ENCODE results near the gene NELL2.

DNA sequence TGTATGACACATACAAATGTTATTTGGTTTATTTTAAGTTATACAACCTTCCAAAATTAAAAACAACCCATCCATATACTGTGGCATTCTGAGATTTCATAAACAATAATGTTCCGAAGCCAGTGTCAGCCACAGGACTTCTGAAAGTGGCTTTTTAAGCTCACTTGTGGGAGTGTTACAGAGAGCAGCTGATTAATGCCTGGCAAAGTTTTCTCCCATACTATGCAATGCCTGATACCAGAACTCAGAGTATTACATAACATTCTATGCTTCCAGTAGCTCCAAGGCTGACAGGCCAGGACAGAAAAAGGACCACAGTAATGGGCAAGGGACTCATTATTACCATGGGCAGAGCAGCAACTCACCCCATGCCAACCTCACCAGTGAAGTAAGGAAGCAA lies 29.3 kb downstream of the NELL2 start:
- TF ChIP-seq, protein P1, sequence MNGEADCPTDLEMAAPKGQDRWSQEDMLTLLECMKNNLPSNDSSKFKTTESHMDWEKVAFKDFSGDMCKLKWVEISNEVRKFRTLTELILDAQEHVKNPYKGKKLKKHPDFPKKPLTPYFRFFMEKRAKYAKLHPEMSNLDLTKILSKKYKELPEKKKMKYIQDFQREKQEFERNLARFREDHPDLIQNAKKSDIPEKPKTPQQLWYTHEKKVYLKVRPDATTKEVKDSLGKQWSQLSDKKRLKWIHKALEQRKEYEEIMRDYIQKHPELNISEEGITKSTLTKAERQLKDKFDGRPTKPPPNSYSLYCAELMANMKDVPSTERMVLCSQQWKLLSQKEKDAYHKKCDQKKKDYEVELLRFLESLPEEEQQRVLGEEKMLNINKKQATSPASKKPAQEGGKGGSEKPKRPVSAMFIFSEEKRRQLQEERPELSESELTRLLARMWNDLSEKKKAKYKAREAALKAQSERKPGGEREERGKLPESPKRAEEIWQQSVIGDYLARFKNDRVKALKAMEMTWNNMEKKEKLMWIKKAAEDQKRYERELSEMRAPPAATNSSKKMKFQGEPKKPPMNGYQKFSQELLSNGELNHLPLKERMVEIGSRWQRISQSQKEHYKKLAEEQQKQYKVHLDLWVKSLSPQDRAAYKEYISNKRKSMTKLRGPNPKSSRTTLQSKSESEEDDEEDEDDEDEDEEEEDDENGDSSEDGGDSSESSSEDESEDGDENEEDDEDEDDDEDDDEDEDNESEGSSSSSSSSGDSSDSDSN (IDR thresholded peaks at IDR 0.05; ENCODE audit: borderline replicate concordance in 1 of 2, low read depth in 2 of 2, low read length in 2 of 2) = no peak
- TF ChIP-seq FOXJ2 (tag; IDR thresholded peaks at IDR 0.05) (no peak), MEIS2 (IDR thresholded peaks at IDR 0.05; ENCODE audit: partially characterized antibody) (no peak), RAD21 (CRISPR knock-in tag; conservative IDR thresholded peaks at IDR 0.05 in 1 of 2, IDR thresholded peaks at IDR 0.05 in 1 of 2) (no peak), CBX8 (IDR thresholded peaks at IDR 0.05; ENCODE audit: borderline replicate concordance, extremely low read depth, low read depth, low read length, poor library complexity, severe bottlenecking) (no peak), TSC22D4 (tag; IDR thresholded peaks at IDR 0.05) (no peak), POLR2A (conservative IDR thresholded peaks at IDR 0.05) (no peak), ARID1B (IDR thresholded peaks at IDR 0.05) (no peak)
- TF ChIP-seq, protein P2, sequence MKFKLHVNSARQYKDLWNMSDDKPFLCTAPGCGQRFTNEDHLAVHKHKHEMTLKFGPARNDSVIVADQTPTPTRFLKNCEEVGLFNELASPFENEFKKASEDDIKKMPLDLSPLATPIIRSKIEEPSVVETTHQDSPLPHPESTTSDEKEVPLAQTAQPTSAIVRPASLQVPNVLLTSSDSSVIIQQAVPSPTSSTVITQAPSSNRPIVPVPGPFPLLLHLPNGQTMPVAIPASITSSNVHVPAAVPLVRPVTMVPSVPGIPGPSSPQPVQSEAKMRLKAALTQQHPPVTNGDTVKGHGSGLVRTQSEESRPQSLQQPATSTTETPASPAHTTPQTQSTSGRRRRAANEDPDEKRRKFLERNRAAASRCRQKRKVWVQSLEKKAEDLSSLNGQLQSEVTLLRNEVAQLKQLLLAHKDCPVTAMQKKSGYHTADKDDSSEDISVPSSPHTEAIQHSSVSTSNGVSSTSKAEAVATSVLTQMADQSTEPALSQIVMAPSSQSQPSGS (CRISPR knock-in tag; IDR thresholded peaks at IDR 0.05) = no peak
- TF ChIP-seq, protein P3, sequence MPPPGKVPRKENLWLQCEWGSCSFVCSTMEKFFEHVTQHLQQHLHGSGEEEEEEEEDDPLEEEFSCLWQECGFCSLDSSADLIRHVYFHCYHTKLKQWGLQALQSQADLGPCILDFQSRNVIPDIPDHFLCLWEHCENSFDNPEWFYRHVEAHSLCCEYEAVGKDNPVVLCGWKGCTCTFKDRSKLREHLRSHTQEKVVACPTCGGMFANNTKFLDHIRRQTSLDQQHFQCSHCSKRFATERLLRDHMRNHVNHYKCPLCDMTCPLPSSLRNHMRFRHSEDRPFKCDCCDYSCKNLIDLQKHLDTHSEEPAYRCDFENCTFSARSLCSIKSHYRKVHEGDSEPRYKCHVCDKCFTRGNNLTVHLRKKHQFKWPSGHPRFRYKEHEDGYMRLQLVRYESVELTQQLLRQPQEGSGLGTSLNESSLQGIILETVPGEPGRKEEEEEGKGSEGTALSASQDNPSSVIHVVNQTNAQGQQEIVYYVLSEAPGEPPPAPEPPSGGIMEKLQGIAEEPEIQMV (tag; conservative IDR thresholded peaks at IDR 0.05; ENCODE audit: low read depth) = no peak

All from K562 (cell line).